ENCODE measurements around the gene STX1A. TPM values are rescaled to one million over a fixed set of nuclear protein-coding genes. Genes with fewer than 3 reads are reported as not detected.

Gene STX1A
- total RNA-seq, 4 donors from 2014 or later = 3.9 to 19.4 (median 10.8) TPM

DNA sequence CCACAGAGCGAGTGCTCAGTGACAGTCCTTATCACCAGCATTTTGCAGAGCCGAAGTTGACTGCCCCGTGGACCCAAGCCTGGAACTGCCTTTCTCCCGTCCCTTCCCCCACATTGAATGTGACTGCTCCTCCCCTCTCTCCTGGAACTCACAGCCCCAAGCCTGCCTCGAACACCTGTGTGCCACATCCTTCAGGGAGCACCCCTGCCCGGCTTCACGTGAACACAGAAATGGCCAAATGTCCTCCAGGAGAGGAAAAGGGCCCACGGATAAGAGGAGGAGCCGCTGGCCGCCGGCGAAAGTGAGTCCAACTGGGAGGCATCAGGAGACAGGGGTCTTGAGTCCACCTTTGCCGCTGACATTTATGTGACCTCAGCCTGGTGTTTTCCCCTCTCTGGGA lies 16.2 kb downstream of the STX1A start:
- peaks cover 0 to 14% (median 0%) of the 10 kb centered on the region in 4 donors for H3K4me1 ChIP-seq
- no peak for DNase-seq (ENCODE audit: low spot score in 2 of 2)
- no peaks in the 10 kb centered on the region for H3K9me3 ChIP-seq
- no peak overlapping the region for H3K4me3 ChIP-seq
- 66 to 74% methylated on average over 13 of the region's 13 CpGs for WGBS, 2 donors
- no peak overlapping the region for H3K27ac ChIP-seq
- no peaks in the 10 kb centered on the region for H3K27me3 ChIP-seq
- TF ChIP-seq EP300 (IDR thresholded peaks at IDR 0.05) (no peak), POLR2A (IDR thresholded peaks at IDR 0.05) (no peak)
- TF ChIP-seq, protein P1, sequence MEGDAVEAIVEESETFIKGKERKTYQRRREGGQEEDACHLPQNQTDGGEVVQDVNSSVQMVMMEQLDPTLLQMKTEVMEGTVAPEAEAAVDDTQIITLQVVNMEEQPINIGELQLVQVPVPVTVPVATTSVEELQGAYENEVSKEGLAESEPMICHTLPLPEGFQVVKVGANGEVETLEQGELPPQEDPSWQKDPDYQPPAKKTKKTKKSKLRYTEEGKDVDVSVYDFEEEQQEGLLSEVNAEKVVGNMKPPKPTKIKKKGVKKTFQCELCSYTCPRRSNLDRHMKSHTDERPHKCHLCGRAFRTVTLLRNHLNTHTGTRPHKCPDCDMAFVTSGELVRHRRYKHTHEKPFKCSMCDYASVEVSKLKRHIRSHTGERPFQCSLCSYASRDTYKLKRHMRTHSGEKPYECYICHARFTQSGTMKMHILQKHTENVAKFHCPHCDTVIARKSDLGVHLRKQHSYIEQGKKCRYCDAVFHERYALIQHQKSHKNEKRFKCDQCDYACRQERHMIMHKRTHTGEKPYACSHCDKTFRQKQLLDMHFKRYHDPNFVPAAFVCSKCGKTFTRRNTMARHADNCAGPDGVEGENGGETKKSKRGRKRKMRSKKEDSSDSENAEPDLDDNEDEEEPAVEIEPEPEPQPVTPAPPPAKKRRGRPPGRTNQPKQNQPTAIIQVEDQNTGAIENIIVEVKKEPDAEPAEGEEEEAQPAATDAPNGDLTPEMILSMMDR (IDR thresholded peaks at IDR 0.05) = no peak
- peaks cover 0 to 56% (median 4%) of the 10 kb centered on the region in 3 donors for H3K36me3 ChIP-seq

DNA sequence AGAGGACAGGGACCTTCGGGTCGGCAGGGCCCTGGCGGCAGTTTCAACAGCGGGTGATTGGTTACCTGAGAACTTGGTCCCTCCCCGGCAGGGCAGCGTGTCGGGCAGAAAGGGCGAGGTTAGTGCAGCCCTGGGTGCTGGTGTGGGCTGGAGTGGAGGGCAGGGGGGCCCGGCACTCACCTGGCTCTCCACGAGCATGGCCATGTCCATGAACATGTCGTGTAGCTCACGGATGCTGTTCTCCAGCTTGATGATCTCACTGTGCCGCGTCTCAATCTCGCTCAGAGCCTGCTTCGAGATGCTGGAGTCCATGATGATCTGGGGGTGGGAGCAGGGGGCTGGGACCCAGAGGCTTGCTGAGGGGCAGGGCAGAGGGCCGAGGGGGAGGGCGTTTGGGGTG lies 16.8 kb downstream of the STX1A start:
- peaks cover 0 to 61% (median 5%) of the 10 kb centered on the region in 3 donors for H3K36me3 ChIP-seq
- WGBS, 2 donors = 89 to 94% methylated on average over 7 to 18 of the region's 18 CpGs
- TF ChIP-seq, protein P1 (IDR thresholded peaks at IDR 0.05) = no peak
- TF ChIP-seq POLR2A (IDR thresholded peaks at IDR 0.05) (no peak), EP300 (IDR thresholded peaks at IDR 0.05) (no peak)

DNA sequence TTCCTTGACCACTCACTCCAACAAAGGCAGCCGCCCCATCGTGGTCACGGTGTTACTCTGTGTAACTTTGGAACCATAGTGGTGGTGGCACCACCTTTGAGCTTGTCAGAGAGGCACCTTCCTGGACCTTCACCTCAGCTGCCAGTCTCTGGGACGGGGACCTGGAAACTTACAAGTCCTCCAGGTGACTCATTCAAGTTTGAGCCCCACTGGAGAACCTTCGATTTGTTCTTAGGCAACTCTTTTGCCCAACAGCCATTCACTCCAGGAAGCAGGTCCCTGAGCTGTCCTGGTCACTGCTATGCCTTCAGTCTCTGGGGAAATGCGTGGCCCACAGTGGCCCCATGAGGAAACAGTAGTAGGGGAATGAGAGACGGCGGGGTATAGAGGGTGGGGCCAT lies 17.2 kb downstream of the STX1A start:
- Histone ChIP-seq H3K4me3 (no peak overlapping the region), H3K27me3 (no peaks in the 10 kb centered on the region), H3K36me3 (peaks cover 0 to 63% (median 6%) of the 10 kb centered on the region in 3 donors), H3K9me3 (no peaks in the 10 kb centered on the region), H3K27ac (no peak overlapping the region), H3K4me1 (peaks cover 0 to 14% (median 0%) of the 10 kb centered on the region in 4 donors)
- no peak for DNase-seq (ENCODE audit: low spot score in 2 of 2)
- 81 to 87% methylated on average over 8 of the region's 8 CpGs for WGBS, 2 donors
- TF ChIP-seq EP300 (IDR thresholded peaks at IDR 0.05) = no peak

More for the DNA sequence above, 16.8 kb downstream of the STX1A start:
- Histone ChIP-seq H3K9me3 (no peaks in the 10 kb centered on the region), H3K27ac (no peak overlapping the region), H3K4me3 (no peak overlapping the region), H3K27me3 (no peaks in the 10 kb centered on the region), H3K4me1 (peaks cover 0 to 14% (median 0%) of the 10 kb centered on the region in 4 donors)
- no peak for DNase-seq (ENCODE audit: low spot score in 2 of 2)

DNA sequence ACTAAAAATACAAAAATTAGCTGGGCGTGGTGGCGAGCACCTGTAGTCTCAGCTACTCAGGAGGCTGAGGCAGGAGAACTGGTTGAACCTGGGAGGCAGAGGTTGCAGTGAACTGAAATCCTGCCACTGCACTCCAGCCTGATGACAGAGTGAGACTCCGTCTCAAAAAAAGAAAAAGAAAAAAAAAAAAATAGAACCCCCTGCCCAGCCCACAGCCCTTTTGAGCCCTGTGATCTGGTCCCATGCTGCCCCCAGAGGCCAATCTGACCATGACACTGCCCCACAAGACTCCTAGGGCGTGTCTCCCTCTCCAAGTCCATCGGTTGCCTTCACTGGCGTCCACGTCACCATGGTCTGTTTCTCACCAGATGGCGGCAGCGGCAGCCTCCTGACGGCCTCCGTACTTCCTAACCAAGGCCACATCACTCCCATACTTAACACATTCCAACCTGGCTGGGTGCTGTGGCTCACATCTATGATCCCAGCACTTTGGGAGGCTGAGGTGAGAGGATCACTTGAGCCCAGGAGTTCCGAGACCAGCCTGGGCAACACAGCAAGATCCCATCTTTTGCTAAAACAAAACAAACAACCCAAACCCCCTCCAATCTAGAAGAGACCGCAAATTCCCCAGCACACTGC lies 18.0 kb downstream of the STX1A start:
- peaks cover 0 to 14% (median 0%) of the 10 kb centered on the region in 4 donors for H3K4me1 ChIP-seq
- no peak for DNase-seq (ENCODE audit: low spot score in 2 of 2)
- no peak overlapping the region for H3K4me3 ChIP-seq
- no peaks in the 10 kb centered on the region for H3K9me3 ChIP-seq
- H3K27ac ChIP-seq = no peak overlapping the region
- 67 to 74% methylated on average over 13 of the region's 13 CpGs for WGBS, 2 donors
- TF ChIP-seq EP300 (IDR thresholded peaks at IDR 0.05) (no peak), POLR2A (IDR thresholded peaks at IDR 0.05) (no peak)
- TF ChIP-seq, protein P1 (IDR thresholded peaks at IDR 0.05) = peak in 3 of 5 experiments; percentile 12 to 46 (median 32)
- peaks cover 0 to 63% (median 14%) of the 10 kb centered on the region in 3 donors for H3K36me3 ChIP-seq
- no peaks in the 10 kb centered on the region for H3K27me3 ChIP-seq

DNA sequence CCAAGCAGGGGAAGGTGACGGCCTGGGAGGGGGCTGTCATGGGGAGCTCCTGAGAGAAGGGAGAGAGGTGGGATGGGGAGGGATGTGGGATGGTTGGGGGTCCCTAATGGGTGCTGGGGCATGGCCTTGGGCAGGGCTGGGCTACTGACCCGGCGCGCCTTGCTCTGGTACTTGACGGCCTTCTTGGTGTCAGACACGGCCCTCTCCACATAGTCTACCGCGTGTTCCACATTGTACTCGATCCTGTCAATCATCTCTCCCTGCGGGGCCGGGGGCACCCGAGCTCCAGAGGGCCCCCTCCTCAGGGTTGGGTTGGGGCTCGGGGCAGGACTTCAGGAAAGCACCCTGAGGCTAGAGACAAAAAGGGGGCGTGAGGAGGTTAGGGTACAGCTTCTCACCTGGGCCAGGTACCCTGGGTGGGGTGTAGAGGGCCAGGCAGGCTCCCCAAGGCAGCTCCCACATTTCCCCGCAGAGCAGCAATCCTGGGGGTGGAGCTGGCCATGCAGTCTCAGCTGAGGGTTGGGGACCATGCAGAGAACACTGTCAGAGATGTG lies 18.8 kb downstream of the STX1A start:
- no peaks in the 10 kb centered on the region for H3K27me3 ChIP-seq
- H3K36me3 ChIP-seq = peaks cover 0 to 70% (median 19%) of the 10 kb centered on the region in 3 donors
- WGBS, 2 donors = 84 to 86% methylated on average over 15 of the region's 15 CpGs

More for the DNA sequence above, 18.8 kb downstream of the STX1A start:
- Histone ChIP-seq H3K27ac (no peak overlapping the region), H3K9me3 (no peaks in the 10 kb centered on the region), H3K4me3 (no peak overlapping the region), H3K4me1 (peaks cover 0 to 14% (median 0%) of the 10 kb centered on the region in 4 donors)
- TF ChIP-seq, protein P1 (IDR thresholded peaks at IDR 0.05) = no peak
- TF ChIP-seq EP300 (IDR thresholded peaks at IDR 0.05) (no peak), POLR2A (IDR thresholded peaks at IDR 0.05) (no peak)
- no peak for DNase-seq (ENCODE audit: low spot score in 2 of 2)

Measured in tibial nerve (tissue), 4 donors.